HG02870 (cell line): ENCODE data around the gene RPL10.

Experiments used
- ATAC-seq: cut with Tn5 transposase; IDR thresholded peaks from one replicate; pipeline ENCODE4 v1.9.1; 2021; ENCODE audit warnings: mild to moderate bottlenecking, moderate library complexity; ENCODE audit not compliant: unreplicated experiment

RPL10 gene

GRCh38 chrX:154443992-154444754 lies 46.0 kb downstream of the RPL10 start, which contains the start of gene FAM50A:
Gene FAM50A (plus strand): TSS chrX:154444141. CDS start chrX:154444236, 95 bp downstream.
- ATAC-seq = peak; percentile 59

GRCh38 chrX:154444755-154445246 lies 46.6 kb downstream of the RPL10 start:
- ATAC-seq = no peak

- ATAC-seq = no peak
Observed at GRCh38 chrX:154445776-154446175, 47.6 kb downstream of the RPL10 start.

GRCh38 chrX:154446430-154446829 lies 48.3 kb downstream of the RPL10 start:
- ATAC-seq = no peak

GRCh38 chrX:154448484-154448883 lies 50.3 kb downstream of the RPL10 start:
- no peak for ATAC-seq

GRCh38 chrX:154449618-154450017 lies 51.4 kb downstream of the RPL10 start:
- no peak for ATAC-seq

GRCh38 chrX:154450312-154450711 lies 52.1 kb downstream of the RPL10 start:
- no peak for ATAC-seq
